Measurements from ENCODE around the gene TNFRSF6B.

The TNFRSF6B gene

GRCh38 chr20:63700199-63701050 is 4.0 kb downstream of the TNFRSF6B start:
- Histone ChIP-seq H3K27ac (ENCODE audit: low read depth, low read length) (peak overlapping the region; percentile 86), H3K4me3 (ENCODE audit: low read depth, low read length) (no peak overlapping the region), H3K9me3 (ENCODE audit: control insufficient read depth, insufficient read depth, low read length) (no peaks in the 10 kb centered on the region), H3K36me3 (ENCODE audit: control insufficient read depth, insufficient read depth, low read length) (peaks cover 15% of the 10 kb centered on the region), H3K9ac (ENCODE audit: low read depth, low read length) (no peak overlapping the region), H3K4me1 (ENCODE audit: control insufficient read depth, insufficient read depth, low read length) (peaks cover 4% of the 10 kb centered on the region; the same call in 1 of the 2 replicates), H3K27me3 (ENCODE audit: control insufficient read depth, insufficient read depth, low read length) (no peaks in the 10 kb centered on the region)

- H3K27me3 ChIP-seq (ENCODE audit: control insufficient read depth, insufficient read depth, low read length) = no peaks in the 10 kb centered on the region
- H3K9ac ChIP-seq (ENCODE audit: low read depth, low read length) = no peak overlapping the region
- peaks cover 4% of the 10 kb centered on the region; the same call in 1 of the 2 replicates for H3K4me1 ChIP-seq (ENCODE audit: control insufficient read depth, insufficient read depth, low read length)
- H3K4me3 ChIP-seq (ENCODE audit: low read depth, low read length) = no peak overlapping the region
- peaks cover 21% of the 10 kb centered on the region for H3K36me3 ChIP-seq (ENCODE audit: control insufficient read depth, insufficient read depth, low read length)
- H3K27ac ChIP-seq (ENCODE audit: low read depth, low read length) = no peak overlapping the region
- H3K9me3 ChIP-seq (ENCODE audit: control insufficient read depth, insufficient read depth, low read length) = no peaks in the 10 kb centered on the region
Observed at GRCh38 chr20:63701051-63701328, 4.5 kb downstream of the TNFRSF6B start.

- peaks cover 4% of the 10 kb centered on the region; the same call in 1 of the 2 replicates for H3K4me1 ChIP-seq (ENCODE audit: control insufficient read depth, insufficient read depth, low read length)
Observed at GRCh38 chr20:63701329-63702035, 5.0 kb downstream of the TNFRSF6B start.

GRCh38 chr20:63702036-63702665 is 5.7 kb downstream of the TNFRSF6B start:
- H3K36me3 ChIP-seq (ENCODE audit: control insufficient read depth, insufficient read depth, low read length) = peaks cover 28% of the 10 kb centered on the region
- H3K27me3 ChIP-seq (ENCODE audit: control insufficient read depth, insufficient read depth, low read length) = no peaks in the 10 kb centered on the region
- H3K9ac ChIP-seq (ENCODE audit: low read depth, low read length) = no peak overlapping the region
- H3K4me1 ChIP-seq (ENCODE audit: control insufficient read depth, insufficient read depth, low read length) = peaks cover 2% of the 10 kb centered on the region; the same call in 1 of the 2 replicates
- no peak overlapping the region for H3K4me3 ChIP-seq (ENCODE audit: low read depth, low read length)
- H3K9me3 ChIP-seq (ENCODE audit: control insufficient read depth, insufficient read depth, low read length) = no peaks in the 10 kb centered on the region
- no peak overlapping the region for H3K27ac ChIP-seq (ENCODE audit: low read depth, low read length)

More at GRCh38 chr20:63701329-63702035, 5.0 kb downstream of the TNFRSF6B start:
- H3K9me3 ChIP-seq (ENCODE audit: control insufficient read depth, insufficient read depth, low read length) = no peaks in the 10 kb centered on the region
- no peak overlapping the region for H3K27ac ChIP-seq (ENCODE audit: low read depth, low read length)
- H3K27me3 ChIP-seq (ENCODE audit: control insufficient read depth, insufficient read depth, low read length) = no peaks in the 10 kb centered on the region
- peaks cover 26% of the 10 kb centered on the region for H3K36me3 ChIP-seq (ENCODE audit: control insufficient read depth, insufficient read depth, low read length)
- no peak overlapping the region for H3K4me3 ChIP-seq (ENCODE audit: low read depth, low read length)
- H3K9ac ChIP-seq (ENCODE audit: low read depth, low read length) = no peak overlapping the region

GRCh38 chr20:63702751-63703470 is 6.5 kb downstream of the TNFRSF6B start:
- peaks cover 28% of the 10 kb centered on the region for H3K36me3 ChIP-seq (ENCODE audit: control insufficient read depth, insufficient read depth, low read length)
- H3K9me3 ChIP-seq (ENCODE audit: control insufficient read depth, insufficient read depth, low read length) = no peaks in the 10 kb centered on the region
- no peak overlapping the region for H3K9ac ChIP-seq (ENCODE audit: low read depth, low read length)
- no peak overlapping the region for H3K4me3 ChIP-seq (ENCODE audit: low read depth, low read length)
- H3K27ac ChIP-seq (ENCODE audit: low read depth, low read length) = no peak overlapping the region
- H3K4me1 ChIP-seq (ENCODE audit: control insufficient read depth, insufficient read depth, low read length) = no peaks in the 10 kb centered on the region
- H3K27me3 ChIP-seq (ENCODE audit: control insufficient read depth, insufficient read depth, low read length) = no peaks in the 10 kb centered on the region

- peaks cover 28% of the 10 kb centered on the region for H3K36me3 ChIP-seq (ENCODE audit: control insufficient read depth, insufficient read depth, low read length)
- no peak overlapping the region for H3K27ac ChIP-seq (ENCODE audit: low read depth, low read length)
- H3K9me3 ChIP-seq (ENCODE audit: control insufficient read depth, insufficient read depth, low read length) = no peaks in the 10 kb centered on the region
- H3K4me1 ChIP-seq (ENCODE audit: control insufficient read depth, insufficient read depth, low read length) = no peaks in the 10 kb centered on the region
- H3K4me3 ChIP-seq (ENCODE audit: low read depth, low read length) = no peak overlapping the region
- no peaks in the 10 kb centered on the region for H3K27me3 ChIP-seq (ENCODE audit: control insufficient read depth, insufficient read depth, low read length)
- H3K9ac ChIP-seq (ENCODE audit: low read depth, low read length) = no peak overlapping the region
Observed at GRCh38 chr20:63703471-63703975, 7.1 kb downstream of the TNFRSF6B start.

- H3K36me3 ChIP-seq (ENCODE audit: control insufficient read depth, insufficient read depth, low read length) = peaks cover 33% of the 10 kb centered on the region
- no peak overlapping the region for H3K9ac ChIP-seq (ENCODE audit: low read depth, low read length)
- H3K27ac ChIP-seq (ENCODE audit: low read depth, low read length) = no peak overlapping the region
- H3K4me1 ChIP-seq (ENCODE audit: control insufficient read depth, insufficient read depth, low read length) = no peaks in the 10 kb centered on the region
- H3K9me3 ChIP-seq (ENCODE audit: control insufficient read depth, insufficient read depth, low read length) = no peaks in the 10 kb centered on the region
- no peaks in the 10 kb centered on the region for H3K27me3 ChIP-seq (ENCODE audit: control insufficient read depth, insufficient read depth, low read length)
- H3K4me3 ChIP-seq (ENCODE audit: low read depth, low read length) = no peak overlapping the region
Observed at GRCh38 chr20:63703976-63704748, 7.7 kb downstream of the TNFRSF6B start.

- no peak overlapping the region for H3K4me3 ChIP-seq (ENCODE audit: low read depth, low read length)
- H3K9me3 ChIP-seq (ENCODE audit: control insufficient read depth, insufficient read depth, low read length) = no peaks in the 10 kb centered on the region
- H3K9ac ChIP-seq (ENCODE audit: low read depth, low read length) = no peak overlapping the region
- peaks cover 35% of the 10 kb centered on the region for H3K36me3 ChIP-seq (ENCODE audit: control insufficient read depth, insufficient read depth, low read length)
- no peaks in the 10 kb centered on the region for H3K27me3 ChIP-seq (ENCODE audit: control insufficient read depth, insufficient read depth, low read length)
- no peaks in the 10 kb centered on the region for H3K4me1 ChIP-seq (ENCODE audit: control insufficient read depth, insufficient read depth, low read length)
- no peak overlapping the region for H3K27ac ChIP-seq (ENCODE audit: low read depth, low read length)
Observed at GRCh38 chr20:63704749-63705117, 8.3 kb downstream of the TNFRSF6B start.

GRCh38 chr20:63705232-63706026 is 9.0 kb downstream of the TNFRSF6B start:
- Histone ChIP-seq H3K4me3 (ENCODE audit: low read depth, low read length) (no peak overlapping the region), H3K9ac (ENCODE audit: low read depth, low read length) (no peak overlapping the region), H3K36me3 (ENCODE audit: control insufficient read depth, insufficient read depth, low read length) (peaks cover 38% of the 10 kb centered on the region), H3K27me3 (ENCODE audit: control insufficient read depth, insufficient read depth, low read length) (no peaks in the 10 kb centered on the region), H3K27ac (ENCODE audit: low read depth, low read length) (no peak overlapping the region), H3K9me3 (ENCODE audit: control insufficient read depth, insufficient read depth, low read length) (no peaks in the 10 kb centered on the region), H3K4me1 (ENCODE audit: control insufficient read depth, insufficient read depth, low read length) (no peaks in the 10 kb centered on the region)
